Measurements from ENCODE around the gene DUSP15.
"Not testable (repeated sequence)": the region's sequence is repeated elsewhere in the genome, so short reads cannot be mapped to it uniquely, and the experiment has no call there.

Gene DUSP15

DNA sequence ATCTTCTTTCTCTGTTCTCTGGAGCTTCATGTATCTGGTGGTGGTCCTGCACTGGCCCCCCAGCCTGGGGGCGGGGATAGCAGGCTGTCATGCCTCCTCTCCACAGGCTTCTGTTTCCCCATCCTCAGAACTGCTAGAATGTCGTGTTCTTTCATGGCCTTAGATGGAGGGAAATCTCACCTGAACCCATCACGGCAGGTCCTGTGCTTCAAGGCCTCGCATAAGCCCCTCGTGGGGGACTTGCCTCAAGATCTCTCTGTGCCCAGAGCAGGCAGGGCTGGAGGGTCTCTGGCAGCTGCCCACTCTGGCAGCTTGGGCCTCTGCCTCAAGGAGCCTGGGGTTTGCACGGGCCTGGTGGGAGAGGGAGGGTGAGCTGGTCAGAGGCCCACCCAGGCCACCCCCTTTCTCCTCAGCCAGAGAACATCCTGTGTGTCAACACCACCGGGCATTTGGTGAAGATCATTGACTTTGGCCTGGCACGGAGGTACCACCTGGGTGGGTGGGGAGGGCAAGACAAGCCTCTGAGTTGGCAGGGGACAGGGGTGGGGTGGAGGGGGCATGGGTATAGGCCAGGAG, 39.8 kb downstream of the DUSP15 start:
- in situ Hi-C loops (cut with MboI; ENCODE audit: low pct_unique_long_range_greater_than_20kb, low sequenced_read_pairs, unreplicated experiment): loop anchor here (25.0 kb wide), 1 partner anchor 257 kb away; no protein-coding TSS in a partner anchor
- TF ChIP-seq, protein P1, sequence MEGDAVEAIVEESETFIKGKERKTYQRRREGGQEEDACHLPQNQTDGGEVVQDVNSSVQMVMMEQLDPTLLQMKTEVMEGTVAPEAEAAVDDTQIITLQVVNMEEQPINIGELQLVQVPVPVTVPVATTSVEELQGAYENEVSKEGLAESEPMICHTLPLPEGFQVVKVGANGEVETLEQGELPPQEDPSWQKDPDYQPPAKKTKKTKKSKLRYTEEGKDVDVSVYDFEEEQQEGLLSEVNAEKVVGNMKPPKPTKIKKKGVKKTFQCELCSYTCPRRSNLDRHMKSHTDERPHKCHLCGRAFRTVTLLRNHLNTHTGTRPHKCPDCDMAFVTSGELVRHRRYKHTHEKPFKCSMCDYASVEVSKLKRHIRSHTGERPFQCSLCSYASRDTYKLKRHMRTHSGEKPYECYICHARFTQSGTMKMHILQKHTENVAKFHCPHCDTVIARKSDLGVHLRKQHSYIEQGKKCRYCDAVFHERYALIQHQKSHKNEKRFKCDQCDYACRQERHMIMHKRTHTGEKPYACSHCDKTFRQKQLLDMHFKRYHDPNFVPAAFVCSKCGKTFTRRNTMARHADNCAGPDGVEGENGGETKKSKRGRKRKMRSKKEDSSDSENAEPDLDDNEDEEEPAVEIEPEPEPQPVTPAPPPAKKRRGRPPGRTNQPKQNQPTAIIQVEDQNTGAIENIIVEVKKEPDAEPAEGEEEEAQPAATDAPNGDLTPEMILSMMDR (IDR thresholded peaks at IDR 0.05; ENCODE audit: extremely low read depth, insufficient read depth, missing control alignments): no peak
- DNase-seq (ENCODE audit: low spot score): no peak

GRCh38 chr20:31829731-31830130, 40.6 kb downstream of the DUSP15 start:
- in situ Hi-C loops (cut with MboI; ENCODE audit: low pct_unique_long_range_greater_than_20kb, low sequenced_read_pairs, unreplicated experiment): loop anchor here (25.0 kb wide), 1 partner anchor 258 kb away; no protein-coding TSS in a partner anchor
- DNase-seq (ENCODE audit: low spot score): no peak
- TF ChIP-seq, protein P1 (IDR thresholded peaks at IDR 0.05; ENCODE audit: extremely low read depth, insufficient read depth, missing control alignments): no peak

DNA sequence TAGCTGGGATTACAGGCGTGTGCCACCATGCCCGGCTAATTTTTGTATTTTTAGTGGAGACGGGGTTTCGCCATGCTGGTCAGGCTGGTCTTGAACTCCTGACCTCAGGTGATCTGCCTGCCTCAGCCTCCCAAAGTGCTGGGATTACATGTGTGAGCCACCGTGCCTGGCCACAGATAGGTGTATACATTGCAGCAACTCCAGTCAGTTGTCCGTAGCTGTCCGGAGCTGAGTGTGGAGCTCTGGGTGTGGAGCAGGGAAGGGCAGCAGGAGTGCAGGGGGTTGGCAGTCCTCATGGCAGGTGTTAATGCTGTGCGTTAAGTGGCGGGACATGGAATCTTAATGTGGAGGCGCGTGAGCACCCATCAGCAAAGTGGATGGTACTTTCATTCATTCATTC, 42.3 kb downstream of the DUSP15 start:
- in situ Hi-C loops (cut with MboI; ENCODE audit: low pct_unique_long_range_greater_than_20kb, low sequenced_read_pairs, unreplicated experiment): loop anchor here (25.0 kb wide), 1 partner anchor 259 kb away; no protein-coding TSS in a partner anchor
- DNase-seq (ENCODE audit: low spot score): not testable (repeated sequence)

DNA sequence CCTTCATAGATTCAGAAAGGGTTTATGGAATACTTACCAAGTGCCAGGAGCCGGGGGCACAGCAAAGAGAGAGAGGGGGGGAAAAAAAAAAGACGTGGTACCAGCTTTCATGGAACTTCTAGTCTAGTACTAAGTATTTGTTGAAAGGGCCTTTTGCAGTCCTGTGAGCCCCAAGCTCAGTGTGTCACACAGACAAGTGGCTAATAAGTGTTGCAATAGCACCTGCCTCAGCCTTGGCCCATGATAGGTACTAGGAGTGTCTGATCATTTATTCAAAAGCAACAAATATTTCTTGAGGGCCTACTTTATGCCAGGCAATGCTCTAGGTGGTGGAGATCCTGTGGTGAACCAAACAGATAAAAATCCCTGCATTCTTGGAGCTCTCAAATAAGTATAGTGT, 43.3 kb downstream of the DUSP15 start:
- DNase-seq (ENCODE audit: low spot score): no peak
- in situ Hi-C loops (cut with MboI; ENCODE audit: low pct_unique_long_range_greater_than_20kb, low sequenced_read_pairs, unreplicated experiment): loop anchor here (25.0 kb wide), 1 partner anchor 260 kb away; no protein-coding TSS in a partner anchor
- TF ChIP-seq, protein P1 (IDR thresholded peaks at IDR 0.05; ENCODE audit: extremely low read depth, insufficient read depth, missing control alignments): no peak

DNA sequence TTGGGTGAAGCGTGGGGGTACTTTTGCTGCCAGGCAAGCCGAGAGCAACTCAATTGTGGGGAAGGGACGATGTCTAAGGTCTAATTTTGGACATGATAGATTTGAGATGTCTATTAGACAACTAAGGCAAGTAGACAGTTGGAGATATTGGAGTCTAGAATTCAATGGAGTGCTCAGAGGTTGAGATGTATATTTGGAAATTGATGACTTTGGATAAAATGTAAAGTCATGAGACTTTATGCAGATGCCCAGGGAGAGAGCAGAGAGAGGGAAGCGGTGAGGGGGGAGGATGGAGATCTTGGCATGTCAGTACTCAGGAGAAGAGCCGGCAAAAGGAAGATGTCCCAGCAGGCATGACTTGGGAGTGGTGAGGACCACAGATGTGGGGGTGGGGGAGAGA, 44.3 kb downstream of the DUSP15 start:
- TF ChIP-seq, protein P1 (IDR thresholded peaks at IDR 0.05; ENCODE audit: extremely low read depth, insufficient read depth, missing control alignments): no peak
- no peak for DNase-seq (ENCODE audit: low spot score)
- in situ Hi-C loops (cut with MboI; ENCODE audit: low pct_unique_long_range_greater_than_20kb, low sequenced_read_pairs, unreplicated experiment): loop anchor here (25.0 kb wide), 1 partner anchor 261 kb away; no protein-coding TSS in a partner anchor

GRCh38 chr20:31824554-31825313, 45.6 kb downstream of the DUSP15 start:
- no peak for DNase-seq (ENCODE audit: low spot score)
- TF ChIP-seq, protein P1 (IDR thresholded peaks at IDR 0.05; ENCODE audit: extremely low read depth, insufficient read depth, missing control alignments): no peak
- in situ Hi-C loops (cut with MboI; ENCODE audit: low pct_unique_long_range_greater_than_20kb, low sequenced_read_pairs, unreplicated experiment): loop anchor here (25.0 kb wide), 1 partner anchor 263 kb away; no protein-coding TSS in a partner anchor

GRCh38 chr20:31824125-31824485, 46.2 kb downstream of the DUSP15 start:
- in situ Hi-C loops (cut with MboI; ENCODE audit: low pct_unique_long_range_greater_than_20kb, low sequenced_read_pairs, unreplicated experiment): no loop called here
- TF ChIP-seq, protein P1 (IDR thresholded peaks at IDR 0.05; ENCODE audit: extremely low read depth, insufficient read depth, missing control alignments): no peak

More at GRCh38 chr20:31824125-31824485, 46.2 kb downstream of the DUSP15 start:
- DNase-seq (ENCODE audit: low spot score): no peak

All from GM13977 (cell line).